Peyer's patch (tissue), 4 donors: ENCODE results near the gene RSPO1.

Experiments used
- POLR2A ChIP-seq, 2 donors: fragments of 450-650 bp; IDR thresholded peaks; one replicate each; pipeline ENCODE4 v1.5.1; 2017; ENCODE audit warnings: antibody characterized with exemption in 2 of 2, mild to moderate bottlenecking in 2 of 2, moderate library complexity in 2 of 2
- TF ChIP-seq, protein P1 (sequence below), 6 experiments: fragments of 450-650 bp in 4 of 6; fragments of 200-600 bp in 2 of 6; sonication (generic) in 1 of 6; IDR thresholded peaks; one replicate each; pipeline ENCODE4 v1.5.1; 2017 to 2019; ENCODE audit warnings: antibody characterized with exemption in 6 of 6, mild to moderate bottlenecking in 3 of 6, moderate library complexity in 1 of 6

DNA sequence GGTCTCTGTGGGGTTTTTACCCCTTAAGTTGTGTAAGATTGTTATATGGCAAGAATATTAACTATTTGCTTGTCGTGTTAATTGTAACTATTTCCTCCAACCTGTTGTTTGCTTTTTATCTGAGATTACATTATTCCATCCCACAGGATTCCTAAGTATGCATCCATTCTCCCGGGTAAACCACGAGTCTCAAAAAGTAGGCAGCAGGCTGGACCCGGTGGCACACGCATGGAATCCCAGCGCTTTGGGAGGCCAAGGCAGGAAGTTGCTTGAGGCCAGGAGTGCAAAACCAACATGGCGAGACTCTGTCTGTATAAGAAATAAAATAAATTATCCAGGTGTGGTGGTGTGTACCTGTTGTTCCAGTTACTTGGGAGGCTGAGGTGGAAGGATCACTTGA, 12.6 kb upstream of the RSPO1 start:
- TF ChIP-seq, protein P1, sequence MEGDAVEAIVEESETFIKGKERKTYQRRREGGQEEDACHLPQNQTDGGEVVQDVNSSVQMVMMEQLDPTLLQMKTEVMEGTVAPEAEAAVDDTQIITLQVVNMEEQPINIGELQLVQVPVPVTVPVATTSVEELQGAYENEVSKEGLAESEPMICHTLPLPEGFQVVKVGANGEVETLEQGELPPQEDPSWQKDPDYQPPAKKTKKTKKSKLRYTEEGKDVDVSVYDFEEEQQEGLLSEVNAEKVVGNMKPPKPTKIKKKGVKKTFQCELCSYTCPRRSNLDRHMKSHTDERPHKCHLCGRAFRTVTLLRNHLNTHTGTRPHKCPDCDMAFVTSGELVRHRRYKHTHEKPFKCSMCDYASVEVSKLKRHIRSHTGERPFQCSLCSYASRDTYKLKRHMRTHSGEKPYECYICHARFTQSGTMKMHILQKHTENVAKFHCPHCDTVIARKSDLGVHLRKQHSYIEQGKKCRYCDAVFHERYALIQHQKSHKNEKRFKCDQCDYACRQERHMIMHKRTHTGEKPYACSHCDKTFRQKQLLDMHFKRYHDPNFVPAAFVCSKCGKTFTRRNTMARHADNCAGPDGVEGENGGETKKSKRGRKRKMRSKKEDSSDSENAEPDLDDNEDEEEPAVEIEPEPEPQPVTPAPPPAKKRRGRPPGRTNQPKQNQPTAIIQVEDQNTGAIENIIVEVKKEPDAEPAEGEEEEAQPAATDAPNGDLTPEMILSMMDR (IDR thresholded peaks at IDR 0.05), result no peak
- TF ChIP-seq POLR2A (IDR thresholded peaks at IDR 0.05), result no peak
